B cell (primary cell): ENCODE measurements around the gene DDX10. TPM values are rescaled to one million over a fixed set of nuclear protein-coding genes. Genes with fewer than 3 reads are reported as not detected.

Source experiments
- ATAC-seq: fragments of 200-7000 bp; cut with Tn5 transposase; one replicate; pipeline ENCODE4 v1.10.0; 2021; ENCODE audit warnings: low read depth, mild to moderate bottlenecking, moderate number of reproducible peaks, moderate library complexity
- CTCF ChIA-PET: fragments of 350-600 bp; sonication (Branson Sonifier 250); formaldehyde crosslinking; loops from one replicate; lab custom pipeline; 2021; ENCODE audit warnings: antibody characterized with exemption, inconsistent platforms; lab: Charles Lee
- POLR2A ChIA-PET: fragments of 350-600 bp; sonication (Branson Sonifier 250); formaldehyde crosslinking; loops from one replicate; lab custom pipeline; 2021; ENCODE audit warnings: antibody characterized with exemption; lab: Charles Lee
- DNase-seq: peaks from one replicate; pipeline ENCODE4 v3.0.0; 2013
- H2AFZ ChIP-seq: 2 replicates; pipeline ENCODE4 v1.6.1; 2012; ENCODE audit warnings: mild to moderate bottlenecking, low read depth, low read length; ENCODE audit not compliant: insufficient read depth, poor library complexity, severe bottlenecking
- H3K27ac ChIP-seq, 2 donors: 1 replicate in 1 of 2; 2 replicates in 1 of 2; pipeline ENCODE4 v1.5.1; 2012 to 2013; ENCODE audit warnings: low read length in 2 of 2, mild to moderate bottlenecking in 2 of 2, moderate library complexity in 1 of 2
- H3K27me3 ChIP-seq, 4 experiments: fragments of 200-600 bp in 1 of 4; sonication (generic) in 1 of 4; replicated peaks in 1 of 4; 1 replicate in 2 of 4; 2 replicates in 2 of 4; pipeline versions ENCODE4 v1.6.1 to v1.7.0; 2013 to 2016; ENCODE audit warnings: low read length in 3 of 4, mild to moderate bottlenecking in 2 of 4, mixed read lengths in 1 of 4, moderate library complexity in 1 of 4; ENCODE audit not compliant: insufficient read depth in 4 of 4, control insufficient read depth in 3 of 4; ENCODE audit errors: control extremely low read depth in 1 of 4
- H3K36me3 ChIP-seq, 2 experiments: replicated peaks in 1 of 2; 1 replicate in 1 of 2; 2 replicates in 1 of 2; pipeline versions ENCODE4 v1.6.1 to v1.7.1; 2013; ENCODE audit warnings: low read length in 1 of 2; ENCODE audit not compliant: insufficient read depth in 2 of 2, control insufficient read depth in 1 of 2; ENCODE audit errors: control extremely low read depth in 1 of 2, extremely low read depth in 1 of 2
- H3K4me1 ChIP-seq, 2 donors: fragments of 200-600 bp in 1 of 2; sonication (generic) in 1 of 2; 1 replicate in 1 of 2; 2 replicates in 1 of 2; pipeline versions ENCODE4 v1.5.1 to v1.6.1; 2013 to 2017; ENCODE audit warnings: low read length in 2 of 2; ENCODE audit not compliant: control insufficient read depth in 2 of 2, insufficient read depth in 2 of 2
- H3K4me2 ChIP-seq: replicated peaks from 2 replicates; pipeline ENCODE3; 2012; ENCODE audit warnings: mild to moderate bottlenecking, low read depth, low read length; ENCODE audit not compliant: poor library complexity, severe bottlenecking
- H3K4me3 ChIP-seq, 5 experiments: fragments of 200-600 bp in 1 of 5; sonication (generic) in 1 of 5; 1 replicate in 3 of 5; 2 replicates in 2 of 5; pipeline versions ENCODE4 v1.5.1 to v1.7.0; 2011 to 2016; ENCODE audit warnings: low read length in 4 of 5, mild to moderate bottlenecking in 4 of 5, low read depth in 2 of 5, control low read depth in 1 of 5, moderate library complexity in 1 of 5; ENCODE audit not compliant: insufficient read depth in 1 of 5; ENCODE audit errors: control extremely low read depth in 1 of 5, extremely low read depth in 1 of 5
- H3K79me2 ChIP-seq: fragments of 200-600 bp; sonication (generic); one replicate; pipeline ENCODE4 v1.6.0; 2016; ENCODE audit warnings: low read length; ENCODE audit not compliant: control insufficient read depth, insufficient read depth
- H3K9ac ChIP-seq: fragments of 200-600 bp; sonication (generic); 2 replicates; pipeline ENCODE4 v1.6.1; 2017; ENCODE audit warnings: mild to moderate bottlenecking, low read length, moderate library complexity
- H3K9me3 ChIP-seq, 3 donors: one replicate each; pipeline versions ENCODE4 v1.6.1 to v1.7.1; 2013; ENCODE audit warnings: low read length in 2 of 3; ENCODE audit not compliant: control insufficient read depth in 2 of 3, insufficient read depth in 1 of 3; ENCODE audit errors: control extremely low read depth in 1 of 3
- H4K20me1 ChIP-seq: 2 replicates; pipeline ENCODE4 v1.6.0; 2012; ENCODE audit warnings: mild to moderate bottlenecking, low read length; ENCODE audit not compliant: insufficient read depth, control insufficient read depth, poor library complexity, severe bottlenecking
- H3K27ac Mint-ChIP-seq: one replicate; pipeline ENCODE4 v1.8.0; 2021; ENCODE audit warnings: mixed read lengths
- H3K27me3 Mint-ChIP-seq: one replicate; pipeline ENCODE4 v1.8.0; 2021; ENCODE audit warnings: mixed read lengths
- H3K4me1 Mint-ChIP-seq: one replicate; pipeline ENCODE4 v1.8.0; 2021; ENCODE audit warnings: mixed read lengths
- H3K4me3 Mint-ChIP-seq: one replicate; pipeline ENCODE4 v1.8.0; 2021; ENCODE audit warnings: mixed read lengths
- H3K9me3 Mint-ChIP-seq: one replicate; pipeline ENCODE4 v1.8.0; 2022; ENCODE audit warnings: mixed read lengths; ENCODE audit not compliant: insufficient read depth
- EZH2 ChIP-seq: IDR thresholded peaks from 2 replicates; pipeline ENCODE4 v1.6.1; 2012; ENCODE audit warnings: borderline replicate concordance, low read depth, mild to moderate bottlenecking, moderate library complexity, low read length; ENCODE audit not compliant: insufficient read depth, poor library complexity, severe bottlenecking
- WGBS: methylation state at CpG from one replicate; pipeline ENCODE4 v1.1.5; 2013; ENCODE audit warnings: missing lambda C conversion rate; ENCODE audit not compliant: insufficient coverage; 5-methylcytosine and 5-hydroxymethylcytosine counted together
- intact Hi-C: fragments of 100-400 bp; cut with micrococcal nuclease; formaldehyde crosslinking; loops from one replicate; pipeline ENCODE4 v1.10.0; 2022
- polyA plus RNA-seq: library from polyadenylated mRNA; depleted of rRNA; stranded (reverse); fragments of >200 nt; gene quantifications from 2 replicates; pipeline ENCODE4 v1.2.3, GENCODE V29; 2012
- total RNA-seq, 2 donors: library from RNA; stranded (reverse); fragments of 120-200 nt in 1 of 2; gene quantifications; 1 replicate in 1 of 2; 2 replicates in 1 of 2; pipeline versions ENCODE4 v1.2.3 to v1.2.4, GENCODE V29; 2013 to 2022
- TF ChIP-seq, protein P1 (sequence below): fragments of 200-600 bp; IDR thresholded peaks from one replicate; pipeline ENCODE4 v1.8.0; 2022; ENCODE audit warnings: antibody characterized with exemption, mild to moderate bottlenecking

DDX10 gene
- total and polyA plus RNA-seq, 2 donors (not counting 1 experiment from before 2014, with no cell fraction given), result 15.6 to 30.6 TPM

DNA sequence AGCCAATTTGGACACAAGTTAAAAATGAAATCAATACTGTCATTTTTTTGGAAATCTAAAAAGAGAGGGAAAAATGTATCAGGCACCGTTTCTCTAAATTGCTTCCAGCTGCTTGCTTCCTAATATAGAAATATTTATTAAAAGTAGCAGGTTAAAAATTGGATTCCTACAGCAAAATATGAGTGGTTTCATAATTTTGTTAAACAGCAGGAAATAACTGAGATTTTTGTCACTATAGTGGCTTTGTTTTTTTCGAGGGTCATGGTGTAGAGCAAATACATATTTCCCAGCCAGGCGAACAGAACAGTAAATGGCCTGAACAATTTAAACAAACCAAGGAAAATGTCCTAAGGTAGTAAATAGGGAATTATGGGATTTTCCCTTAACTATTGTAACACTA lies 159.7 kb downstream of the DDX10 start:
- Histone ChIP-seq H3K4me2 (no peak overlapping the region), H3K36me3 (no peaks in the 10 kb centered on the region), H3K4me3 (no peak overlapping the region), H3K27me3 (no peaks in the 10 kb centered on the region), H4K20me1 (no peaks in the 10 kb centered on the region), H3K27ac (no peak overlapping the region), H3K4me1 (no peaks in the 10 kb centered on the region), H2AFZ (no peak overlapping the region), H3K9me3 (no peaks in the 10 kb centered on the region), H3K9ac (no peak overlapping the region), H3K79me2 (no peaks in the 10 kb centered on the region)
- POLR2A ChIA-PET, result no interaction called here
- intact Hi-C loops, result no loop called here
- Mint-ChIP-seq H3K4me1 (no peaks in the 10 kb centered on the region), H3K9me3 (peaks cover 1% of the 10 kb centered on the region), H3K4me3 (no peak overlapping the region), H3K27ac (no peak overlapping the region), H3K27me3 (no peaks in the 10 kb centered on the region)
- ATAC-seq (no peak), DNase-seq (no peak)
- CTCF ChIA-PET, result no interaction called here
- no CpG with 5 or more reads among the region's 3 CpGs for WGBS
- TF ChIP-seq EZH2, result no peak
- TF ChIP-seq, protein P1, sequence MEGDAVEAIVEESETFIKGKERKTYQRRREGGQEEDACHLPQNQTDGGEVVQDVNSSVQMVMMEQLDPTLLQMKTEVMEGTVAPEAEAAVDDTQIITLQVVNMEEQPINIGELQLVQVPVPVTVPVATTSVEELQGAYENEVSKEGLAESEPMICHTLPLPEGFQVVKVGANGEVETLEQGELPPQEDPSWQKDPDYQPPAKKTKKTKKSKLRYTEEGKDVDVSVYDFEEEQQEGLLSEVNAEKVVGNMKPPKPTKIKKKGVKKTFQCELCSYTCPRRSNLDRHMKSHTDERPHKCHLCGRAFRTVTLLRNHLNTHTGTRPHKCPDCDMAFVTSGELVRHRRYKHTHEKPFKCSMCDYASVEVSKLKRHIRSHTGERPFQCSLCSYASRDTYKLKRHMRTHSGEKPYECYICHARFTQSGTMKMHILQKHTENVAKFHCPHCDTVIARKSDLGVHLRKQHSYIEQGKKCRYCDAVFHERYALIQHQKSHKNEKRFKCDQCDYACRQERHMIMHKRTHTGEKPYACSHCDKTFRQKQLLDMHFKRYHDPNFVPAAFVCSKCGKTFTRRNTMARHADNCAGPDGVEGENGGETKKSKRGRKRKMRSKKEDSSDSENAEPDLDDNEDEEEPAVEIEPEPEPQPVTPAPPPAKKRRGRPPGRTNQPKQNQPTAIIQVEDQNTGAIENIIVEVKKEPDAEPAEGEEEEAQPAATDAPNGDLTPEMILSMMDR, result no peak

DNA sequence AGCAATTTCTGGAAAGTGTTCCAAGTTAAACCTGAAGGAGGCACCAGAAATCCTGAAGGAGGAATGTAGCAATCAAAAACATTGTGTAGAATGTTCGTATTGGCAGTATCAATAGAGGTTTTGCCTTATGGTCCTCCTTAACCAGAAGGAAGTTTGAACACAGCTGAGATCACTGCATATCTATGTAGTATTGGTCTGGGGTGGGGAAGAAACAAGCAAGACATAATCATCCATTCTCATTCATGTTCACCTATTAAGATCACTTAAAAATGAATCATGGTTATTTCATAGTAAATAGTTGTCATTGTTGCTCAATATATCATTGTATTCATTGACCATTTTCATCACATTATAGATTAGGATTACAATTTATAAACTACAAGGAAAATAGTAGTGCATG lies 160.5 kb downstream of the DDX10 start:
- TF ChIP-seq, protein P1, result no peak
- TF ChIP-seq EZH2, result no peak
- Mint-ChIP-seq H3K4me3 (no peak overlapping the region), H3K27me3 (no peaks in the 10 kb centered on the region), H3K9me3 (peaks cover 8% of the 10 kb centered on the region), H3K4me1 (no peaks in the 10 kb centered on the region), H3K27ac (no peak overlapping the region)
- no peak for DNase-seq
- Histone ChIP-seq H3K27ac (no peak overlapping the region), H4K20me1 (no peaks in the 10 kb centered on the region), H2AFZ (no peak overlapping the region), H3K79me2 (peaks cover 3% of the 10 kb centered on the region), H3K4me2 (no peak overlapping the region), H3K9ac (no peak overlapping the region), H3K9me3 (no peaks in the 10 kb centered on the region), H3K27me3 (no peaks in the 10 kb centered on the region), H3K36me3 (no peaks in the 10 kb centered on the region), H3K4me3 (no peak overlapping the region), H3K4me1 (no peaks in the 10 kb centered on the region)
- no peak for ATAC-seq
- ChIA-PET POLR2A (no interaction called here), CTCF (no interaction called here)
- intact Hi-C loops, result no loop called here
- no CpG with 5 or more reads among the region's 1 CpG for WGBS
